Lower leg skin (tissue), 4 donors: Measurements from ENCODE around the gene MYT1. TPM values are rescaled to one million over a fixed set of nuclear protein-coding genes. Genes with fewer than 3 reads are reported as not detected.

Experiments
- DNase-seq, 2 donors: peaks; one replicate each; pipeline ENCODE4 v3.0.0-alpha.2; 2019; ENCODE audit warnings: low spot score in 2 of 2
- H3K4me3 ChIP-seq: fragments of 200-600 bp; sonication (generic); 2 replicates; pipeline ENCODE4 v1.5.1; 2017; ENCODE audit warnings: mild to moderate bottlenecking, low read depth; ENCODE audit not compliant: poor library complexity, severe bottlenecking
- CTCF ChIP-seq, 3 donors: fragments of 450-650 bp; IDR thresholded peaks; one replicate each; pipeline ENCODE4 v1.5.1; 2016; ENCODE audit warnings: antibody characterized with exemption in 3 of 3, mild to moderate bottlenecking in 3 of 3, moderate library complexity in 2 of 3
- POLR2A ChIP-seq, 2 donors: fragments of 450-650 bp; IDR thresholded peaks; one replicate each; pipeline ENCODE4 v1.6.1; 2016 to 2017; ENCODE audit warnings: antibody characterized with exemption in 2 of 2, mild to moderate bottlenecking in 1 of 2, moderate library complexity in 1 of 2
- WGBS, 2 donors: methylation state at CpG; one replicate each; pipeline ENCODE4 v1.1.5; 2018; 5-methylcytosine and 5-hydroxymethylcytosine counted together
- intact Hi-C: fragments of 100-400 bp; cut with DNase I; formaldehyde crosslinking; loops from one replicate; pipeline ENCODE4 v1.15.0; 2023; ENCODE audit warnings: low total_unique reads
- total RNA-seq, 4 donors: library from RNA; depleted of rRNA; stranded (reverse); fragments of >200 nt; gene quantifications; one replicate each; pipeline ENCODE4 v1.1.0, GENCODE V29; 2016

Gene MYT1
- total RNA-seq, 4 donors from 2014 or later = 0.26 TPM; not detected in 3

GRCh38 chr20:64181391-64181790 lies 17.1 kb downstream of the MYT1 start:
- 75 to 91% methylated on average over 5 of the region's 5 CpGs for WGBS, 2 donors
- DNase-seq = no peak
- intact Hi-C loops = no loop called here
- H3K4me3 ChIP-seq = no peak overlapping the region
- TF ChIP-seq POLR2A (IDR thresholded peaks at IDR 0.05) (no peak), CTCF (IDR thresholded peaks at IDR 0.05) (no peak)

- WGBS, 2 donors = 82 to 87% methylated on average over 16 of the region's 16 CpGs
- DNase-seq = no peak
- TF ChIP-seq POLR2A (IDR thresholded peaks at IDR 0.05) (no peak), CTCF (IDR thresholded peaks at IDR 0.05) (no peak)
- no peak overlapping the region for H3K4me3 ChIP-seq
- intact Hi-C loops = no loop called here
These were observed 18.1 kb downstream of the MYT1 start for GRCh38 chr20:64182146-64182865.

- intact Hi-C loops = no loop called here
- no peak overlapping the region for H3K4me3 ChIP-seq
- TF ChIP-seq POLR2A (IDR thresholded peaks at IDR 0.05) = no peak
- no peak for TF ChIP-seq CTCF (IDR thresholded peaks at IDR 0.05)
- 80 to 88% methylated on average over 2 of the region's 2 CpGs for WGBS, 2 donors
- no peak for DNase-seq
These were observed 19.1 kb downstream of the MYT1 start for GRCh38 chr20:64183313-64183712.

GRCh38 chr20:64184795-64185194 lies 20.5 kb downstream of the MYT1 start:
- H3K4me3 ChIP-seq = no peak overlapping the region
- intact Hi-C loops = no loop called here
- TF ChIP-seq CTCF (IDR thresholded peaks at IDR 0.05) = no peak
- no peak for TF ChIP-seq POLR2A (IDR thresholded peaks at IDR 0.05)
- no peak for DNase-seq
- 82 to 90% methylated on average over 12 of the region's 12 CpGs for WGBS, 2 donors

GRCh38 chr20:64185276-64185900 lies 21.1 kb downstream of the MYT1 start:
- 81 to 84% methylated on average over 9 of the region's 9 CpGs for WGBS, 2 donors
- TF ChIP-seq CTCF (IDR thresholded peaks at IDR 0.05) = no peak
- TF ChIP-seq POLR2A (IDR thresholded peaks at IDR 0.05) = no peak
- intact Hi-C loops = no loop called here
- H3K4me3 ChIP-seq = no peak overlapping the region
- no peak for DNase-seq
